ENCODE measurements around the gene SERPINA12.
"Not testable (repeated sequence)": the region's sequence is repeated elsewhere in the genome, so short reads cannot be mapped to it uniquely, and the experiment has no call there.

The SERPINA12 gene

DNA sequence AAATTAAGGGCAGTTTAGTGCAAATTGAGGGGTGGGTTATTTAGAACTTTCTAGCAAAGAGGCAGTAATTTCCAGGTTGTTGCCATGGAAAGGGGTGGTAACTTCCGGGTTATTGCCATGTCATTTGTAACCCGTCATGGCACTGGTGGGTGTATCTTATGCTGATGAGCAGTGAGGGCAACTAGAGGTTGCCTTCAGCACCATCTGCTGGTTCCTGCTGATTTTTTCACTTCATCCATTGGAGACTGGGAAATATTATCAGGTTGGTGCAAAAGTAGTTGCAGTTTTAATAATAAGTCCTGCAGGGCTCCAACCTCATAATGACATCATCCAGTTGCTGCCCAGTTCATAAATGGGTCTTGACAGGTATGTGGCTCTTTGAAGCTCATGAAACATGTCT lies 27.6 kb upstream of the SERPINA12 start:
- DNase-seq, result no peak

DNA sequence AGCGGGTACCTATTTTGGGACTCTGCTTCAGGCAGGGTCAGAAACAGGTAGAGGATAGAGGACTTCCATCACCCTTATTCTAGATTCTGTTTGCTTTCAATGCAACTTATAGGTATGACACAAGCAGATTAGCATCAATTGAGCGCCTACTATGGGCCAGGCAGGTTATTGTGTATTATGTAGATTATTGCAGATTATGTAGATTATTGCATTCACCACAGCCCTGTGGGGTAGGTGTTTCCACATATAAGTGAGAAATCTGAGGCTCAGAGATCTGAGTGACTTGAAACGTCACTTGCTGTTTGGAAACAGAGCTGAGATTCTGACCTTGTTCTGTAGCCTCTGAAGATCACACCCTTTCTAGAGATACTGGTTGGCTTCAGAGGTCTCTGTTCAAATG lies 26.2 kb upstream of the SERPINA12 start:
- DNase-seq, result no peak

DNA sequence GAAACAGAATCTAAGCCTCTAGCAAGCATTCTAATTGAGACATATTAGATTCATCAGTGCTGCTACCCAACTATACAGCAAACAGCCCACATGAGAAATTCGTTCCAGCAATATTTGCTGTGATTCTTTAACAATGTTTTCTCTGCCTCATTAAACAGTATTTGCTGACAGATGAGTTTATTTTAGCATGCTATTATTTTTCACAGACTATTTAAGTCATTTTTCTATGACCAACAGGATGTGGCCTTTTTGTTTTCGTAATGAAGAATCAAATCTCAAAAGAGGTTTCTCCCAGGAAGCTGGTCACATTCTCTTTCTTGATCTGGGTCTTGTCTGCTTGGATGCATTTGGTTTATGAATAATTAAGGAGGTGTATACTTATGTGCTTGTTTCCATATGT lies 23.2 kb upstream of the SERPINA12 start:
- DNase-seq, result no peak

DNA sequence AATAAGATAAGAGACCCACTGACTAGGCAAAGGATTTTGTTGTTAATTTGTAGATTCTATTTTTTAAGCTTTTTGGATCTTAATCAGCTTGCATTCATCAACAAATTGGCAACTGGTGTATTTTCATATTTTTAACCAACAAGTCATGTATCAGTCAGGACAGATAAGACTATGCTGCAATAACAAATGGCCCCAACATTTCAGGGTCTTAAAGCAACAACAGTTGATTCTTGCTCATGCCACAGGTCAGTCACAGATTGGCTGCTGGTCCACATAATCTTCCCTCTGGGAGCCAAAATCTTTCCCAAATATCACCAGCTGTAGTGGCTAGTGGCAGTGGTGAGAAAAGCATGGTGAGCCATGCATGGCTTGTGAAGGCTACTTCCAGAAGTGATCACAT lies 21.9 kb upstream of the SERPINA12 start:
- no peak for DNase-seq

DNA sequence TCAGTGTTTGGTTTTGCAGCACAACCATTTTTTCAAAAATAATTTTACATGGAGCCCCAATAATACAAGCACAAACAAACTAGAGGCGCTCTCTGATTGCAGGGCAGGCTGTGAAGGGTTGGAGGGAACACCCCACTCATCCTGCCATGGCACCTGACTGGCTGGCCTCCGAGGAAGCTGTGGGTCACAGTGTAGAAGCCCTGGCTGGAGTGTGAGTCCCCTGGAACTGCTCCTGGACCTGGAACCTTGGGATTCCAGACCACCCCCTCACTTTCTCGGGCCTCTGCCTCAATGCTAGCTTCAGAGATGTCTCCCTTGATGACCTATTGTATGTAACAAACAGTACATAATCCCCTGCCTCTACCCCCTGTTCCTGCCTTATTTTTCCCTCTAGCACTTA lies 14.8 kb upstream of the SERPINA12 start:
- no peak for DNase-seq

DNA sequence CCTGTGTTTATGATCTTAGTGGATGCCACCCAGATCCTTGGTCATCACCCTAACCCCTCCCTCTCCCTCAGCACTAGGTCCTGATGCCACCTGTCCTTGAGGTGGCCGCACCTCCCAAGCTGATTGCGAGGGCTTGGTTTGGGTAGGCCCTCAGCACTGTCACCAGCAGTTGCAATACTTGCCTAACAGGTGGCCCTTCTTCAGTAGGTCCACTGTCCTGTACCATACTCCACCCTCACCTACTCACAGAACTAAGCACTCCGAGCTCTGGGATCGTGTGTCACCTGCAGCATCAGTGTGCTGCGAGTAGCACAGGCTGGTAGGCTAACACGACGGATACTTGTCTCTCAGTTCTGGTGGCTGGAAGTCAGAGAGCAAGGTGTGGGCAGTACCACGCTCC lies 14.0 kb upstream of the SERPINA12 start:
- DNase-seq, result no peak

DNA sequence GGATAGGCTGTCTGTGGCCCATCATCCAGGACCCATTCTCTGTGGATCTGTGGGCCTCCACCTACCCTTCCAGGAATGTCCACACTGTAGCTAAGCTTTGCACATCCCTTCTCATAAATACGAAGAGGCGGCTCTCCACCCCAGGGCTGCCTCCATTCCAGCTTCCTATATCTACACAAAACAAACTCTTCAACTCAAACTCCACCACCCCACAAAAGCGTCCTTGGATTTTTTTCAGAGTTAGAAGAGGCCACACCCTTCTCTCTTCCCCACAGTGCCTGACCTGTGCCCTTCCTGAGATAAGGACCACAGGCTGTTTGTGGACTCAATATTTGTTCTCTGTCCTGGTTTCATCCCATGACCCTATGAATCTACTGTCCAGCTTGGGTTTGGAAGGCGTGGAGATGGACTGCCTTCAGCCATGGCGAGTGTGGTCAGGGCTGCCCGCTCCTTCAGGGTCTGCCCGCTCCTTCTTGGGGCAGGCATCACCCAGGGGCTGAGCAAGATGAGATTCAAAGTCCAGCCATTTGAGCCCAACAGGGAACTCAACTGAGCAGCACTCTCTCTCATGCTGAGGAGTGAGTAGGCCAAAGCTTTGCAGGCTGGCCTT lies 13.0 kb upstream of the SERPINA12 start:
- DNase-seq, result no peak

DNA sequence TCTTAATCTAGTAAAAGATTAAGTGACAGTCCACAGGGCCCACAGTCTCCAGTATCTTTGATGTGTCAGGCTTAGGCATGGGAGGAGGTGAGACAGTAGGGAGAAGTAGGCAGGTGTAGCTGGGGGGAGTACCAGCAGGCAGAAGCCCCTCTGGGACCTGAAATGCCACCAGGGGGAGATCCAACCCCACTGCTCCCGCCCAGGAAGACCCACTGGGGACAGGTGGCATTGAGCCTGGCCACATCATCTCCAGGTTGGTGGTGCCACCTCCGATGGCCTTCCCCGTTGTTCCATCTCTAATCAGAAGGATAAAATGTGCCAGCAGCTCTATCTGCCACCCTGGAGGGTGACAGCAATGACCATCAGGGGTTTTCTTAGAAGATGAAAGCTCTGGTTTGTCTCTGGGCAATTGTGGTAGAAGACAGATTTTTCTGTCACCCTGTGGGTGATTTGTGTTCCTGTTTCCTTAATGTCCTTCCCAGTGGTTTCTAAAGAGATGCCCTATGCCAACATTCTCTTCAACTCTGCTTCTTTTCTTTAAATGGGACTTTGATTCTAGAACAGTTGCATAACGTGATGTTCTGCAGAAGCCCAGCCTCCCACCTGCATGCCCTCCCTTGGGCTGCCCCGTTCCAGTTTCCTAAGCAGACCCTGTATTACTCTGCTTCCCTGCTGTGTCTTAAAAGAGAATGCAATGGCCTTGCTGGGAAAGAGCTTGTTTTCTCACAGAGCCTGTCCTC lies 12.3 kb upstream of the SERPINA12 start:
- no peak for DNase-seq

DNA sequence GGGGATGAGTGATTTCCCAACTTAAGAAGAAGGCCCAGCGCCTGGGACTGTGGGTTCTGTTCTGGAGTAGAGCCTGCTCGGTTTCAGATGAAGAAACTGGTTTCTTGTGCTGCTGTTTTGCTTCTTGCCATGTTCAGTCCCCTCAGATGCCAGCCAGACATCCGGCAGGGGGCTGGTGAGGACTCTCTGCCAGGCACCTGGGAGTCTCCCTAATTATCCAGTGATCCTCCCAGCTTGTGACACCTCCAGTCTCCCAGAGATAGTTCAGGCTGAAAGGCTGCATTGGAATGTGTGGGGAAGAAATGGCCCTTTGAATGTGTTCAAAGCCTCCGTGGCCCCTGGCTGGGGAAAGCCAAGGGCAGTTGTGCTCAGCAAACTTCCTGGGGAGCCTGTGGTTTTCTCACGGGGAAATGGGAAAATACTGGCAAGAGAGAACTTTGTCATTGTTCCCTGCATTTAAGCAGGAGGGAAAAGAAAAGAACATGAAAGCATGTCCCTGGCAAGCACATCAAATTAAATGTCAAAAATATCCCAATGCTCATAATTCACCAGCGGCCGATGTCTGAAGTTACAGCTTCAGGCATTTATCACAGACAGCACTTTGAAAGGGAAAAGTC lies 8.5 kb upstream of the SERPINA12 start:
- DNase-seq, result no peak

DNA sequence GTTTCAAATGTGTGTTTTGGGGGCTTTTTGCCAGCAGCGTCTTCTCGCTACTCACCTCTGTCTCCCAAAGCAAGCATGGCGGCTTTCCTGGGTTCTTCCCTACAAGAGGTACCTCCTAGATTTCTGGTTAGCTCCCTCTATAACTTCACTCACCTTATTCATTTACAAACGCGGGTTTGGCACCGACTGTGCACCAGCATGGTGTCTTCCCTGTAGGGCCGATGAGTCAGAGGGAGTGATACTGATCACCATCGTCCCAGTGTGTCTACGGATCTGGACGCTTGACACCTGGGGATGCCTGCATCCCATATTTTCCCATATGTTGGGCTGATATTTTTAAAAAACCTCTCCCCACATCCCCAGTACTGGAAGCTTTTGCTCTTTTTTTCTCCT lies 8.0 kb upstream of the SERPINA12 start:
- DNase-seq, result no peak

DNA sequence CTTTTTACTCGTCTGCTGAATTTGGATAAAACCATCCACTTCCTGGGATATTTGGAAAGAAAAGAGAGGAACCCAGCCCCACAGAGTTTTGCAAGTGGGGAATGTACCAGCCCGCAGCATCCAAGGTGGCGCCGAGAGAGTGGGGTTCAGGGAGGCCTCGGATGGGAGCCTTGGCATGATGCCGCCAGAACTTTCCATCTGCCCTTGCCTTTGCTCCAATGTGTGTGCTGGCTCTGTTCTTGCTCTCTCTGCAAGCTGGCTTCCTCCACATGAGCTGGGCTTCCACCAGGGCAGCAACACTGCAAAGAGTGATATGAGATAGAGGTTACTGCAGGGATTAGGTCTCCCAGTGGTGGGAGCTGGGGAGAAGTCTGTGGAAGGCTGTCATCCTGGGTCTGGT lies 6.6 kb upstream of the SERPINA12 start:
- DNase-seq, result no peak

DNA sequence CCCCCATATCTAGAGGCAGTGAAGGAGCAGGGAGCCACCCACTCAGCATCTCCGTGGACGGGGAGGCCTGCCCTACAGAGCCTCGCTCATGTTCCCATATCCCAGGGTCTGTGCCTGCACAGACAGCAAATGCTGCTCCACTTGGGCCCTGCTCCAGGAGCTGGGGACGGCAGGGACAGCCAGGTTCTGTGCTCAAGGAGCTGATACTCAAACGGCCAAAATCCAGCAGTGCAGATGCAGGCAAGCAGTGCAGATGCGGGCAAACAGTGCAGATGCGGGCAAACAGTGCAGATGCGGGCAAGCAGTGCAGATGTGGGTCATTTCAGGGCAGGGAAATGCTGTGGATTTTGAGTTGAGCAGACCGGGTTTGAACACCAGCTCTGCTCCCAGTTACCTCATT lies 6.2 kb upstream of the SERPINA12 start:
- no peak for DNase-seq

DNA sequence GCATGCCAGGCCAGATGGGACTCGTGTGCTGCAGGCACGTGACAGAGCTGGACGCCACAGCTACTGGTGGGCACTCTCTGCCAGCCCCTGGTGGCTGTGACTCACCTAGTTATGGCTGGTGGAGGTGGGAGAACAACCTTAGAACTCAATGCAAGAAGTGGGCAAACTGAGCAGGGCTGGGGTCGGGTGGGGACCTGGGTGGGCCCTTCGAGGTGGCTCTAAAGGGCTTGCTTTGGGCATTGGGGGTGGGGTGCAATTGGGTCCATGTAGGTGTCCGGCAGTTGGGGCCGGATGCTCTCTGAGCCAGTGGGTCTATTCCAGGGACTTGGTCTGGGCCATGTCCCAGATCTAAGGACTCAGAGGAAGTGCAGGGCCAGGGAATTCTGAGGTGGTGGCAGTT lies 5.1 kb upstream of the SERPINA12 start:
- no peak for DNase-seq

DNA sequence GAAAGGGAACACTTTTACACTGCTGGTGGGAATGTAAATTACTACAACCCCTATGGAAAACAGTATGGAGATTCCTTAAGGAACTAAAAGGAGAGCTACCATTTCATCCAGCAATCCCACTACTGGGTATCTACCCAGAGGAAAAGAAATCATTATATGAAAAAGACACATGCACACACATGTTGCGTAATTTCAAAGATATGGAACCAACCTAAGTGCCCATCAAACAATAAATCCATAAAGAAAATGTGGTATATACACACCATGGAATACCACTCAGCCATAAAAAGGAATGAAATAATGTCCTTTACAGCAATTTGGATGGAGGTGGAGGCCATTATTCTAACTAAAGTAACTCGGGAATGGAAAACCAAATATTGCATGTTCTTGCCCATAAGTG lies 1.2 kb upstream of the SERPINA12 start:
- not testable (repeated sequence) for DNase-seq

DNA sequence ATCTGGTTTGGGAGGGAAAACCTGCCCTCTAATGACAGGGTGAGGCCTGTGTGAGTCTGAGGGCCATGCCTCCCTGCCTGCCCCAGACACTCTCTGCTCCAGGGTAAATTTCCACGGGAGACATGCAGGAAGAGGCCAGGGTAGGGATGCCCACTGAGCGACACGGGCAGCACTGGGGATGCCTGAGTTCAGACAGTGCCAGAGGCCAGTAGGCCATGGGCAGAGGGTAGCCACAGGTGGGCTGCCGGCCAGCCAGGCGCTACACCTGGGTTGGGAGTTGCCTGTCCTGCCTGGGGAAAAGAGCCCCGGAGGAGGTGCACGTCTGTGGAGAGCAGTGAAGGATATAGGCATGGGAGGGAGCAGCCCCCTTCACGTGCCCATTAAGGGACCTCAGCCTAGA lies 3.6 kb downstream of the SERPINA12 start:
- DNase-seq, result no peak

DNA sequence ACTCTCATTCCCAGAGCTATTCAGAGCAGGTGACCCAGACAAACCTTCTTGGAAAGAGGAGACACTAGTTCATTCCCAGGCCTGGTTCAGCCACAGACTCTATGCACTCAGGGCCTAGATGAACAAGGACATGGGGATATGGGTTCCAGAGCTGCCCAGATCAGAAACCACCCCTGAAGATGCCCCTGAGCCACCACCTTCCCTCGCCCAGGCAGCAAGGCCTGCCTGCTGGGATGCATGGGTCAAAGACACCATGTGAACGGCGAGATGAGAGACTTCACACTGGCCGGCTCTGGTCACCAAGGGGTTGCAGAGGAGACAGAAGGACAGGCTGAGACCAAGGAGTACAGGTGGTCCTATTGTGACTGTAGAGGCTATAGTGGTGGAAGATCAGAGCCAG lies 4.1 kb downstream of the SERPINA12 start:
- DNase-seq, result no peak

DNA sequence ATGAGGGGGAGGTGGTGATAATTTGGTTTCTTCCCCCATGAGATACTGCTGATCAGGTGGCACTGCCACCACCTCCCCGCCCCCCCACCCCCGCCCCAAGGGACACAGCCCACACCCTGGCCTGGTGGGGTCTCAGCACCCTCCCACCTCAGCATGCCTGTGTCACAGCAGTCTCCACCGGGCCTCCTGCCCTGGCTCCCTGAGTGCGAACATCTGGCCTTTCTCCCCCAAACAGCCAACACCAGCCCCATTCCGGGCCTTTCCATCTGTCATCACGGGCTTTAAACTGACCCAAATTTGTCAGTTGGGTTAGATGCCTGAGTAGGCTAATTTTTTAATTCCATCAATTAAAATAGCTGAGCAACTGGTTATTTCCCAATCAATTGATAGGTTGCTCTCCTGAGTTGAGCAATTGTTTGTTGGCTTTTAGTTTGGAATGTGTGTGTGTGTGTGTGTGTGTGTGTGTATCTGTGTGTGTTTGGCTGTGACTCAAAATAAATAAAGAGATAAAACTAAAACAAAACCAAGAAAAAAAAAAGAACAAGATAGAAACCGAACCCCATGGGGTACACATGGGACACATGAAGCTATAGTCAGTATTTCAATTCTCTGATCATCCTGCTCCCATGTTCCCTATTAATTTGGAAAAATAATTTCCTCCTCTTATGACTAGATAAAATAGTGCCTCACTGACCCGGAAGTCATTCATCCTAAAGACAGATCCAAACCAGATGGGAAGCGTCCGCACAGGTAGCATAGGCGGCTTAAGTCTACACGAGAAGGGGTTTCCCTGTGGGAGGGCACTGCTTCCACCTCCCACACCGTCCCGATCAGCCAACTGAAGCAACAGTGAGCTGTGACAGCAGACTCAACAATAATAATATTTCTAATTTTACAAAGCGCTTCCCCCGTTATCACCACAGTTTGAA lies 7.4 kb downstream of the SERPINA12 start:
- DNase-seq, result no peak

DNA sequence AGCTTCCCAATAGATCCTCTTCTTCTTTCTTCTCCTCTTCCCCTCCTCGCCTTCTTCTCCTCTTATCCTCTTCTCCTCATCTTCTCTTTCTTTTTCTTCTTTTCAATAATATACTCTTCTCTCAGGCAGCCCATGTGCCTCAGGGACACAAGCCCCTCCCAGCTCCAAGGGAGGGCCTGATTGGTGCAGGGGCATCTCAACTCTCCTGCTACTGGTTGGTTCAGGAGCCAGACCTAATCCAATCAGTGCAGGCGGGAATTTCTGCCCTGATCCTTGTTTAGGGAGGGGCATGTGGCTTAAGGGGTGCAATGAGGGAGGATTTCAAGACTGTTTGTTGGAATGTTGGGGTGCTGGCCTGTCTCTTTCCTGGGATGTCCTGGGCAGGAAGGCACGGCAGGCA lies 9.0 kb downstream of the SERPINA12 start:
- DNase-seq, result no peak

DNA sequence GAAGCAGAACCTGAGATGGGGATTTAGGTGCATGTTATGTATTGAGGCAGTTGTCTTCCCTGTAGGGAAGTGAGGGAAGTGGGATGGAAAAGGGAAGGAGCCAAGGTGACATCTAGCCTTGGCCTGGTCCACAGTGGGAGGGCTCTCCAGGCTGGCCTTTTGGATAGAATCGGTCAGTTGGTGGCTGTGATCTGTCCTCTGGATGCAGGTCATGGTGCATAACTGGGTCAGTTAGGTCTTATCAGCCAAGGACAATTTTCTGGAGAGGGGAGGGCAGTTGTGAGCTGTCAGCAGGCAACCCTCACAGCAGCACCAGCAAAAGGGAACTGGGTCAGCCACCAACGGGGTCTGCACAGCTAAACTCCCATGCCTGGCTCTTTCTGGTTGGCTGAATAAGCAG lies 9.6 kb downstream of the SERPINA12 start:
- no peak for DNase-seq

DNA sequence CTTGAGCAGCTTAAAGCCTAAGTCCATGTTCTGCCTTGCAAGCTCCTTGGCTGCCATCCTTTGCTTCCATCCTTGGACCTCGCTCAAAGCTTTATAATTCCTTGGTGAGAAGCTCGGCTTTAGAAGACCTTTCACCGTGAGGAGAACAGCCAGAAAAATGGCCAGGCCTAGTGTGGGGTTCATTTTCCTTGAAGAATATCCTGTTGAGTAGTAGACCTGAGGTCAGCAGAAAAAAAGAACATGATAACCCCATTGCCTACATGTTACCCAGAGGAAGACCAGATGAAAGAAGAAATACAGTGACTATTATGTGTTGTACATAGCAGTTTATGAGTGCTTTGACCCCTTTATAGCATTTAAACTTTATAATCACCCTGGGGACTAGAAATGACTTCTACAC lies 11.1 kb downstream of the SERPINA12 start:
- no peak for DNase-seq

DNA sequence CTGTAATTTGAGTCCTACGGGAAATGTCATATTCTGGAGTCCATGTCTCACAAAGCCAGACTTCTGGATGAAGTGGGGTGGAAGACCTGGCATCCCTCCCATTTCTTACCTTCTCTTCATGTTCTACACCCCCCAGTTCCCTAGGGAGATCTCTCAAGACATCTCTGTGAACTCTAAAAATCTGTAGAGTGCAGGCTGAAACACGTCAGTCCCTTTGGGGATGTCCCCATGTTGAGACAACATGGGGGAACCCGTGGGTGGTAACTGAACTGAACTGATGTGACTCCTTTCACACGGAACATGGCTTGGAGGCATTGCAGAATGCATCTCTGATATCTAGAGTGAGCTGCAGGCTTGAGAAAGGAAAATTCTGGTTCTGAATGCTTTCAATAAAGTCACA lies 15.2 kb downstream of the SERPINA12 start:
- DNase-seq, result no peak

DNA sequence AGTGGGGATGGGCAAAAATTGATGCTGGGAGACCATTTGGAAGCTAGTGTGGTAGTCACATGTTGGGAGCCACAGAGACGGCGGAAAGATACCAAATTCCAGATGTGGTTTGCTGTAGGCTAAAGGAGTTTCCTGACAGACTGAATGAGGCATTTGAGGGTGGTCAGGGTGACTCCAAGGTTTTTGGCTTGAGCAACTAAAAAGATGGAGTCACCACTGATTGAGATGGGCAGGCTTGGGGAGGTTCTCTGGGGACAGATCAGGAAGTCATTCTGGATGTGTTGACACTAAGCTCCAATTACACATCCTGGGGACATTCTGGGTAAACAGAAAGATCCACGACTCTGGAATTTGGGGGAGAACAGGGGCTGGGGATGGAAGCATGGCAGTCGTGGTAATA lies 17.8 kb downstream of the SERPINA12 start:
- DNase-seq, result no peak

DNA sequence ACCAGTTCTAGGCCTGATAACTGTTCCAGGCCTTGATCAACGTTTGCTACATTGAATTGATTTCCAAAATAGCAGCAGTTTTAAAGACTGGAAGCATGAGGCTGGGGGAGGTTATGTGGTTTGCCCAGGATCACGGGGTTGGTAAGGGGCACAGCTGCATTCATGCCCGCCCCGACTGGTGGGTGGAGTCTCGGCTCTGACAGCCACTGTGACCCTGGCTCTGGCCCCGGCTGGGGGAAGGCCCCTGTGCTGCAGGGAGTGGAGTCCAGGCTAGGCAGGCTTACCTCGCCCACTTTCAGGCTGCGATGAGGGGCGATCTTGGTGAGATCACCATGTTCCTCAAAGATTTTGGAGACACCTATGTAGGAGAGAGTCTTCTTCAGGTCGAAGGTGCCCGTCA lies 19.9 kb downstream of the SERPINA12 start:
- no peak for DNase-seq

DNA sequence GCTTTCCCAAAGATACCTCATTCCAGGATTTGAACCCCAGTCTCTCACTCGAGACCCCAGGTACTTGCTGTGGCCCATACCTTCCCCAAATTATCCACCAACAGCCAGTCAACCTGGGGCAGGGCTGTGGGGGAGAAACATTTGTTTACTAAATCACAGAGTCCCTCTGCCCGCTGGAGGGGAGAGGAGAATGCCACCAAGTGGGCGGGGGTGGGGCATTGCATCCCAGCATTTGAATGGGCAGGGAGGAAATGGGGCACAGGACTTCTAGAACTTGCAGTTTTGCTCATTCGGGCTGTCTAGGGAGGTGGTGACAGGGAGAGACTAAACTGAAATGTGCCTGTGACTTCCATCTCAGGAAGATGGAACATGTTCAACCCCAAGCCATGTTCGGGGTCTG lies 22.4 kb downstream of the SERPINA12 start:
- DNase-seq, result no peak
